Measurements from ENCODE around the gene MYO18A.

MYO18A gene

DNA sequence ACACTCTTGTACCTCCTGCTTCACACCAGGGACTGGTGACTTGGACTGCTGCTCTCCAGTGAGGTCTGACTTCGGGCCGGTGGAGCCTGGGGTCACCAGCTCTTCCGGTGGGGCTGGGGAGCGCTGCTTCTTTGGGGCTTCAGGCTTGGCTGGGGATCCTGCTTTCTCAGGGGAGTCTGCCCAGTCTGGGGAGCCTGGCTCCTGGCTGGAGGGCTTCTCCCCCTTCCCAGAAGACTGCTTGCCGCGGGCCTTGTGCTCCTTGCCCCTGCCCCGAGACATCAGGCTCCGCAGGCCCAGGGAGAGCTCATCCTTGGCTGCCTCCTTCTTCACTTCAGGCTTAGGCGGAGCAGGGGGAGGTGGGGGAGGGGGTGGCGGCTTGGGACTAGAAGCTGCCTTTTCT lies 52.4 kb downstream of the MYO18A start:
- H3K27ac ChIP-seq (ENCODE audit: low read length), result no peak overlapping the region
- no peaks in the 10 kb centered on the region for H3K79me2 ChIP-seq (ENCODE audit: low read length)
- H3K36me3 ChIP-seq (replicated peaks; ENCODE audit: low read depth, low read length), result no peaks in the 10 kb centered on the region
- TF ChIP-seq, protein P1, sequence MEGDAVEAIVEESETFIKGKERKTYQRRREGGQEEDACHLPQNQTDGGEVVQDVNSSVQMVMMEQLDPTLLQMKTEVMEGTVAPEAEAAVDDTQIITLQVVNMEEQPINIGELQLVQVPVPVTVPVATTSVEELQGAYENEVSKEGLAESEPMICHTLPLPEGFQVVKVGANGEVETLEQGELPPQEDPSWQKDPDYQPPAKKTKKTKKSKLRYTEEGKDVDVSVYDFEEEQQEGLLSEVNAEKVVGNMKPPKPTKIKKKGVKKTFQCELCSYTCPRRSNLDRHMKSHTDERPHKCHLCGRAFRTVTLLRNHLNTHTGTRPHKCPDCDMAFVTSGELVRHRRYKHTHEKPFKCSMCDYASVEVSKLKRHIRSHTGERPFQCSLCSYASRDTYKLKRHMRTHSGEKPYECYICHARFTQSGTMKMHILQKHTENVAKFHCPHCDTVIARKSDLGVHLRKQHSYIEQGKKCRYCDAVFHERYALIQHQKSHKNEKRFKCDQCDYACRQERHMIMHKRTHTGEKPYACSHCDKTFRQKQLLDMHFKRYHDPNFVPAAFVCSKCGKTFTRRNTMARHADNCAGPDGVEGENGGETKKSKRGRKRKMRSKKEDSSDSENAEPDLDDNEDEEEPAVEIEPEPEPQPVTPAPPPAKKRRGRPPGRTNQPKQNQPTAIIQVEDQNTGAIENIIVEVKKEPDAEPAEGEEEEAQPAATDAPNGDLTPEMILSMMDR (IDR thresholded peaks at IDR 0.05; ENCODE audit: low read depth, low read length), result no peak
- TF ChIP-seq EZH2phosphoT487 (IDR thresholded peaks at IDR 0.05; ENCODE audit: low read depth), result no peak
- H3K4me1 ChIP-seq (ENCODE audit: low read length), result no peaks in the 10 kb centered on the region
- no peaks in the 10 kb centered on the region for H3K9me3 ChIP-seq (ENCODE audit: insufficient read depth, low read length)
- peaks cover 18% of the 10 kb centered on the region; the same call in 1 of the 2 replicates for H4K20me1 ChIP-seq (ENCODE audit: insufficient read depth, low read length)
- no peak overlapping the region for H3K4me3 ChIP-seq (ENCODE audit: low read length)
- H3K4me2 ChIP-seq (ENCODE audit: low read length), result no peak overlapping the region
- no peaks in the 10 kb centered on the region for H3K27me3 ChIP-seq (ENCODE audit: low read depth, low read length)
- H2AFZ ChIP-seq (ENCODE audit: low read depth, low read length), result no peak overlapping the region
- no peak overlapping the region for H3K9ac ChIP-seq (ENCODE audit: low read length)

DNA sequence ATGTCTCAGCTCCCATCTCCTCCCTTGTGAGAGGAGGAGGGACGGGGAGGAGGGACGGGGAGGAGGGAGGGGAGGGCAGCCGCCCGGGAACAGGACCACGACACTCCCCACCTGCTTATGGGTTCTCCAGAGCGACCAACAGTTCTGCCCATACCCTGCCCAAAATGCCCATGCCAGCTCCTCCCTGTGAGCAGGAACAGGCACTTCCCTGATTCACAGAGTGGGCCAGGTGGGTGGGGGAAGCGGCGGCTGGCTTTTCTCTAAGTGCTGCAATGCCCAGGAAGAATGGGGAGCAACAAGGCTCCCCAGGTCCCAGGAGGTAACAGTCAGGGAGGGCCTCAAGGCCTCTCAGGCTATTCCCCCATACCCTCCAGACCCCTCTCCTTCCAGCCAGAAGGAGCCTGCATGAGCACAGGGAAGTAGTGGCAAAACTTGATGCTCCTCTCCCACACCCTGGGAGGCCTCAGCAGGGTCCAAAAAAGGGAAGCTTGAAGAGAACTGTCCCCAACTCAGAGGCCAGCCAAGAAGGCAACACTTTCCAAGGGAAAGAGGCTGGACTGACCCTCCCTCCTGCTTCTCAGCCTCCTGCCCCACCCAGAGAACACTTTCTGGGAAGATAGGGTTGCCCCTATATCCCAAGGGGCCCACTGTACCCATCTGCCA lies 53.8 kb downstream of the MYO18A start:
- no peak overlapping the region for H3K9ac ChIP-seq (ENCODE audit: low read length)
- no peaks in the 10 kb centered on the region for H3K79me2 ChIP-seq (ENCODE audit: low read length)

DNA sequence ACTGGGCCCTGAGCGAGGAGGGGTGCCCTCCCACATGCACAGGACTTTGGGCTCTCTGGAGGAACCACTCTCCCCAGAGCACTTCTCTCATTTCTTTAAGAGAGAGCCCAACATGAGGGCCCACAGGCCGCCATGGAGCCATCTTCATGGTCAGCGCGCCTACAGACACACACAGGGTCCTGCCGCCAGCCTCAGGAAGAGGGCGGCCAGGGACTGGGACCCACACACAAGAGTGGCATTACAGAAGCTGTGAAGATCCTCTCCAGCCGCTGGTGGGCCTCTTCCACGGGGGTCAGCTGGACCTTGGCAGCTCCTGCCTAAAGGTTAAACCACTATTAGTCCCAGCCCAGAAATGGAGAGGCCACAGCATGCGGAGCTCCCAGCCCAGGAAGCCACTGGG lies 54.5 kb downstream of the MYO18A start:
- Histone ChIP-seq H3K4me2 (ENCODE audit: low read length) (no peak overlapping the region), H4K20me1 (ENCODE audit: insufficient read depth, low read length) (peaks cover 9% of the 10 kb centered on the region; the same call in 1 of the 2 replicates), H3K4me1 (ENCODE audit: low read length) (no peaks in the 10 kb centered on the region), H3K9me3 (ENCODE audit: insufficient read depth, low read length) (no peaks in the 10 kb centered on the region), H2AFZ (ENCODE audit: low read depth, low read length) (no peak overlapping the region), H3K36me3 (replicated peaks; ENCODE audit: low read depth, low read length) (no peaks in the 10 kb centered on the region), H3K27me3 (ENCODE audit: low read depth, low read length) (no peaks in the 10 kb centered on the region), H3K79me2 (ENCODE audit: low read length) (no peaks in the 10 kb centered on the region), H3K4me3 (ENCODE audit: low read length) (no peak overlapping the region), H3K9ac (ENCODE audit: low read length) (no peak overlapping the region), H3K27ac (ENCODE audit: low read length) (no peak overlapping the region)
- TF ChIP-seq, protein P1 (IDR thresholded peaks at IDR 0.05; ENCODE audit: low read depth, low read length), result no peak
- TF ChIP-seq EZH2phosphoT487 (IDR thresholded peaks at IDR 0.05; ENCODE audit: low read depth), result no peak

More for the DNA sequence above, 53.8 kb downstream of the MYO18A start:
- no peak overlapping the region for H3K27ac ChIP-seq (ENCODE audit: low read length)
- H3K9me3 ChIP-seq (ENCODE audit: insufficient read depth, low read length), result no peaks in the 10 kb centered on the region
- H3K27me3 ChIP-seq (ENCODE audit: low read depth, low read length), result no peaks in the 10 kb centered on the region
- no peaks in the 10 kb centered on the region for H3K4me1 ChIP-seq (ENCODE audit: low read length)
- H3K36me3 ChIP-seq (replicated peaks; ENCODE audit: low read depth, low read length), result no peaks in the 10 kb centered on the region
- no peak overlapping the region for H2AFZ ChIP-seq (ENCODE audit: low read depth, low read length)
- H3K4me3 ChIP-seq (ENCODE audit: low read length), result no peak overlapping the region
- TF ChIP-seq EZH2phosphoT487 (IDR thresholded peaks at IDR 0.05; ENCODE audit: low read depth), result no peak
- TF ChIP-seq, protein P1 (IDR thresholded peaks at IDR 0.05; ENCODE audit: low read depth, low read length), result no peak
- H4K20me1 ChIP-seq (ENCODE audit: insufficient read depth, low read length), result peaks cover 9% of the 10 kb centered on the region; the same call in 1 of the 2 replicates
- H3K4me2 ChIP-seq (ENCODE audit: low read length), result no peak overlapping the region

DNA sequence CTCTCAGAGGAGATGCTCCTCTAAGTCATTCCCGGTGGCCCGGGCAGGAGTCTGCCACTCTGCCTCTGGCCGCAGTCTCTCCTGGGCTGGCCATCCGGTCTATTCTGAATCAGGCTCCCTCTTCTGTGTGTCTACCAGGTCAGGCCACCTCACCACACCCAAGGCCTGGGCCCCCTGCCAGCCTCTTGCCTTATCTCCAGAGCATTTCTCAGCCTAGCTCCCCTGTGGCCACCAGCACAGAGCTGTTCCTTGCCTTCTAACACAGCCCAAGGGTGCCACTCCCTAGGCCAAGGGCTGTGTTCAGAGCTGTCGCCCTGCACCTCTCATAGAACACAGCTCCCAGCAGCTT lies 55.3 kb downstream of the MYO18A start:
- no peaks in the 10 kb centered on the region for H3K79me2 ChIP-seq (ENCODE audit: low read length)
- H3K36me3 ChIP-seq (replicated peaks; ENCODE audit: low read depth, low read length), result no peaks in the 10 kb centered on the region

More for the DNA sequence above, 55.3 kb downstream of the MYO18A start:
- Histone ChIP-seq H3K27me3 (ENCODE audit: low read depth, low read length) (no peaks in the 10 kb centered on the region), H3K9ac (ENCODE audit: low read length) (no peak overlapping the region), H3K4me3 (ENCODE audit: low read length) (no peak overlapping the region), H3K9me3 (ENCODE audit: insufficient read depth, low read length) (no peaks in the 10 kb centered on the region), H2AFZ (ENCODE audit: low read depth, low read length) (no peak overlapping the region), H3K27ac (ENCODE audit: low read length) (no peak overlapping the region), H4K20me1 (ENCODE audit: insufficient read depth, low read length) (peaks cover 9% of the 10 kb centered on the region; the same call in 1 of the 2 replicates), H3K4me1 (ENCODE audit: low read length) (no peaks in the 10 kb centered on the region), H3K4me2 (ENCODE audit: low read length) (no peak overlapping the region)
- no peak for TF ChIP-seq EZH2phosphoT487 (IDR thresholded peaks at IDR 0.05; ENCODE audit: low read depth)
- TF ChIP-seq, protein P1 (IDR thresholded peaks at IDR 0.05; ENCODE audit: low read depth, low read length), result no peak
